Measurements from ENCODE around the gene ALKBH8.
"Not testable (repeated sequence)": the region's sequence is repeated elsewhere in the genome, so short reads cannot be mapped to it uniquely, and the experiment has no call there.

The ALKBH8 gene

GRCh38 chr11:107576497-107577345 is 11.2 kb upstream of the ALKBH8 start:
- DNase-seq, result peak; percentile 38

GRCh38 chr11:107573438-107573837 is 7.9 kb upstream of the ALKBH8 start:
- DNase-seq, result no peak

- no peak for DNase-seq
These were observed 4.5 kb upstream of the ALKBH8 start for GRCh38 chr11:107570015-107570414.

GRCh38 chr11:107567739-107568335 is 2.3 kb upstream of the ALKBH8 start:
- no peak for DNase-seq

GRCh38 chr11:107566569-107566968 is 1.0 kb upstream of the ALKBH8 start:
- DNase-seq, result no peak

GRCh38 chr11:107565955-107566501 is 493 bp upstream of the ALKBH8 start:
- not testable (repeated sequence) for DNase-seq

GRCh38 chr11:107564877-107565218 is 687 bp downstream of the ALKBH8 start:
- DNase-seq, result no peak

- DNase-seq, result peak; percentile 29
These were observed 1.8 kb downstream of the ALKBH8 start for GRCh38 chr11:107563702-107564101.

GRCh38 chr11:107562647-107563208 is 2.8 kb downstream of the ALKBH8 start:
- no peak for DNase-seq

GRCh38 chr11:107561688-107562087 is 3.8 kb downstream of the ALKBH8 start:
- DNase-seq, result no peak

- DNase-seq, result no peak
These were observed 15.2 kb downstream of the ALKBH8 start for GRCh38 chr11:107550304-107550703.

- no peak for DNase-seq
These were observed 15.6 kb downstream of the ALKBH8 start for GRCh38 chr11:107549954-107550285.

GRCh38 chr11:107549253-107549953 is 16.1 kb downstream of the ALKBH8 start:
- DNase-seq, result peak; percentile 25

GRCh38 chr11:107547961-107548360 is 17.6 kb downstream of the ALKBH8 start:
- DNase-seq, result no peak

GRCh38 chr11:107545101-107545514 is 20.4 kb downstream of the ALKBH8 start:
- DNase-seq, result no peak

GRCh38 chr11:107538821-107539220 is 26.7 kb downstream of the ALKBH8 start:
- no peak for DNase-seq

GRCh38 chr11:107538239-107538638 is 27.3 kb downstream of the ALKBH8 start:
- no peak for DNase-seq

GRCh38 chr11:107537155-107537554 is 28.4 kb downstream of the ALKBH8 start:
- DNase-seq, result not testable (repeated sequence)

GRCh38 chr11:107526197-107526596 is 39.3 kb downstream of the ALKBH8 start:
- DNase-seq, result no peak

- no peak for DNase-seq
These were observed 56.7 kb downstream of the ALKBH8 start for GRCh38 chr11:107508858-107509244.

GRCh38 chr11:107508201-107508857 is 57.2 kb downstream of the ALKBH8 start:
- no peak for DNase-seq

- DNase-seq, result no peak
These were observed 59.8 kb downstream of the ALKBH8 start for GRCh38 chr11:107505647-107506225.
